Uterus (tissue), 2 donors: ENCODE data around the gene LAMC3.

Source experiments
- CTCF ChIP-seq, 4 experiments: fragments of 200-600 bp in 2 of 4; fragments of 450-650 bp in 2 of 4; sonication (generic) in 2 of 4; IDR thresholded peaks; one replicate each; pipeline ENCODE4 v1.5.1; 2016 to 2019; ENCODE audit warnings: antibody characterized with exemption in 4 of 4, mild to moderate bottlenecking in 2 of 4, moderate library complexity in 1 of 4
- POLR2A ChIP-seq, 2 donors: fragments of 450-650 bp; IDR thresholded peaks; one replicate each; pipeline ENCODE4 v1.6.1; 2016; ENCODE audit warnings: antibody characterized with exemption in 2 of 2, mild to moderate bottlenecking in 1 of 2, moderate library complexity in 1 of 2

GRCh38 chr9:130972277-130972956, 36.6 kb upstream of the LAMC3 start:
- TF ChIP-seq CTCF (IDR thresholded peaks at IDR 0.05) = no peak
- no peak for TF ChIP-seq POLR2A (IDR thresholded peaks at IDR 0.05)
